MM.1S (cell line): Measurements from ENCODE around the gene CTNNAL1.

ENCODE experiments used
- DNase-seq: peaks from one replicate; pipeline ENCODE4 v3.0.0-alpha.2; 2015
- H2AFZ ChIP-seq: fragments of 300-600 bp; sonication (generic); 2 replicates; pipeline ENCODE4 v1.6.0; 2016; ENCODE audit warnings: antibody characterized with exemption, low read length
- H3F3A ChIP-seq: fragments of 300-600 bp; sonication (generic); 2 replicates; pipeline ENCODE4 v1.6.1; 2016; ENCODE audit warnings: mild to moderate bottlenecking, antibody characterized with exemption, low read length, moderate library complexity, mixed read lengths; ENCODE audit not compliant: insufficient read depth
- H3K27ac ChIP-seq: fragments of 300-600 bp; sonication (generic); 2 replicates; pipeline ENCODE4 v1.5.1; 2016; ENCODE audit warnings: mild to moderate bottlenecking, low read length
- H3K27me3 ChIP-seq: fragments of 300-600 bp; sonication (generic); replicated peaks from 2 replicates; pipeline ENCODE4 v1.6.0; 2016; ENCODE audit warnings: low read length; ENCODE audit not compliant: insufficient read depth
- H3K36me3 ChIP-seq: fragments of 300-600 bp; sonication (generic); replicated peaks from 2 replicates; pipeline ENCODE4 v1.6.1; 2016; ENCODE audit warnings: mild to moderate bottlenecking, low read length, mixed read lengths; ENCODE audit not compliant: insufficient read depth
- H3K4me1 ChIP-seq: fragments of 300-600 bp; sonication (generic); 2 replicates; pipeline ENCODE4 v1.6.1; 2016; ENCODE audit warnings: low read length, mixed read lengths
- H3K4me2 ChIP-seq: fragments of 300-600 bp; sonication (generic); 2 replicates; pipeline ENCODE4 v1.6.0; 2016; ENCODE audit warnings: low read depth, low read length
- H3K4me3 ChIP-seq: fragments of 300-600 bp; sonication (generic); 2 replicates; pipeline ENCODE4 v1.5.1; 2016; ENCODE audit warnings: low read length, mixed read lengths
- H3K79me2 ChIP-seq: fragments of 300-600 bp; sonication (generic); 2 replicates; pipeline ENCODE4 v1.6.1; 2016; ENCODE audit warnings: mixed run types, low read length, mixed read lengths
- H3K9ac ChIP-seq: fragments of 300-600 bp; sonication (generic); 2 replicates; pipeline ENCODE4 v1.6.1; 2016; ENCODE audit warnings: low read length, mixed read lengths
- H3K9me2 ChIP-seq: fragments of 300-600 bp; sonication (generic); replicated peaks from 2 replicates; pipeline ENCODE4 v1.6.1; 2016; ENCODE audit warnings: mild to moderate bottlenecking, low read length, mixed read lengths; ENCODE audit not compliant: insufficient read depth
- H3K9me3 ChIP-seq: fragments of 300-600 bp; sonication (generic); replicated peaks from 2 replicates; pipeline ENCODE4 v1.6.1; 2016; ENCODE audit warnings: mild to moderate bottlenecking, low read length, mixed read lengths; ENCODE audit not compliant: insufficient read depth
- H4K20me1 ChIP-seq: fragments of 300-600 bp; sonication (generic); 2 replicates; pipeline ENCODE4 v1.6.1; 2016; ENCODE audit warnings: mild to moderate bottlenecking, low read length, moderate library complexity, mixed read lengths; ENCODE audit not compliant: insufficient read depth
- CTCF ChIP-seq: fragments of 300-600 bp; sonication (generic); IDR thresholded peaks from 2 replicates; pipeline ENCODE4 v1.5.1; 2016; ENCODE audit warnings: antibody characterized with exemption, low read length, mixed read lengths
- EZH2 ChIP-seq: fragments of 300-600 bp; sonication (generic); optimal IDR thresholded peaks from 2 replicates; pipeline ENCODE3; 2017; ENCODE audit warnings: low read depth, mild to moderate bottlenecking, antibody characterized with exemption, low read length, mixed read lengths
- EZH2phosphoT487 ChIP-seq: fragments of 300-600 bp; sonication (generic); IDR thresholded peaks from 2 replicates; pipeline ENCODE4 v1.6.1; 2018; ENCODE audit warnings: antibody characterized with exemption, low read length

Gene CTNNAL1

GRCh38 chr9:109028457-109028856 is 15.2 kb upstream of the CTNNAL1 start:
- no peak for DNase-seq
- TF ChIP-seq EZH2 (no peak), CTCF (no peak), EZH2phosphoT487 (no peak)

GRCh38 chr9:109027176-109027575 is 13.9 kb upstream of the CTNNAL1 start:
- Histone ChIP-seq H3K9ac (no peak overlapping the region), H3F3A (no peaks in the 10 kb centered on the region), H3K9me2 (no peaks in the 10 kb centered on the region), H4K20me1 (no peaks in the 10 kb centered on the region), H3K4me3 (no peak overlapping the region), H3K36me3 (no peaks in the 10 kb centered on the region; the same call in 1 of the 2 replicates), H3K27me3 (no peaks in the 10 kb centered on the region), H3K4me1 (no peaks in the 10 kb centered on the region), H3K4me2 (no peak overlapping the region), H3K9me3 (no peaks in the 10 kb centered on the region), H3K27ac (no peak overlapping the region), H2AFZ (no peak overlapping the region), H3K79me2 (no peaks in the 10 kb centered on the region)
- TF ChIP-seq CTCF, result no peak
- no peak for TF ChIP-seq EZH2
- no peak for TF ChIP-seq EZH2phosphoT487
- DNase-seq, result no peak

More at GRCh38 chr9:109028457-109028856, 15.2 kb upstream of the CTNNAL1 start:
- no peak overlapping the region for H3K27ac ChIP-seq
- no peaks in the 10 kb centered on the region for H3K4me1 ChIP-seq
- H3K79me2 ChIP-seq, result no peaks in the 10 kb centered on the region
- no peaks in the 10 kb centered on the region for H3K9me2 ChIP-seq
- no peaks in the 10 kb centered on the region for H3F3A ChIP-seq
- H3K27me3 ChIP-seq, result no peaks in the 10 kb centered on the region
- no peak overlapping the region for H3K4me3 ChIP-seq
- peaks cover 1% of the 10 kb centered on the region; the same call in 1 of the 2 replicates for H3K36me3 ChIP-seq
- H4K20me1 ChIP-seq, result no peaks in the 10 kb centered on the region
- no peaks in the 10 kb centered on the region for H3K9me3 ChIP-seq
- H2AFZ ChIP-seq, result no peak overlapping the region
- no peak overlapping the region for H3K4me2 ChIP-seq
- H3K9ac ChIP-seq, result no peak overlapping the region

GRCh38 chr9:109026306-109026705 is 13.0 kb upstream of the CTNNAL1 start:
- H3K4me1 ChIP-seq, result no peaks in the 10 kb centered on the region
- no peaks in the 10 kb centered on the region for H4K20me1 ChIP-seq
- H3K9ac ChIP-seq, result no peak overlapping the region

More at GRCh38 chr9:109026306-109026705, 13.0 kb upstream of the CTNNAL1 start:
- H3K9me3 ChIP-seq, result no peaks in the 10 kb centered on the region
- H3K79me2 ChIP-seq, result no peaks in the 10 kb centered on the region
- H3K4me2 ChIP-seq, result no peak overlapping the region
- H3K9me2 ChIP-seq, result no peaks in the 10 kb centered on the region
- DNase-seq, result no peak
- no peaks in the 10 kb centered on the region; the same call in 1 of the 2 replicates for H3K36me3 ChIP-seq
- H3K4me3 ChIP-seq, result no peak overlapping the region
- H3F3A ChIP-seq, result no peaks in the 10 kb centered on the region
- no peaks in the 10 kb centered on the region for H3K27me3 ChIP-seq
- H2AFZ ChIP-seq, result no peak overlapping the region
- TF ChIP-seq EZH2phosphoT487 (no peak), EZH2 (no peak), CTCF (no peak)
- no peak overlapping the region for H3K27ac ChIP-seq
